Measurements from ENCODE around the gene PCGF2.

PCGF2 gene

GRCh38 chr17:38702916-38703741 lies 45.0 kb downstream of the PCGF2 start:
- DNase-seq (ENCODE audit: low spot score): no peak

DNA sequence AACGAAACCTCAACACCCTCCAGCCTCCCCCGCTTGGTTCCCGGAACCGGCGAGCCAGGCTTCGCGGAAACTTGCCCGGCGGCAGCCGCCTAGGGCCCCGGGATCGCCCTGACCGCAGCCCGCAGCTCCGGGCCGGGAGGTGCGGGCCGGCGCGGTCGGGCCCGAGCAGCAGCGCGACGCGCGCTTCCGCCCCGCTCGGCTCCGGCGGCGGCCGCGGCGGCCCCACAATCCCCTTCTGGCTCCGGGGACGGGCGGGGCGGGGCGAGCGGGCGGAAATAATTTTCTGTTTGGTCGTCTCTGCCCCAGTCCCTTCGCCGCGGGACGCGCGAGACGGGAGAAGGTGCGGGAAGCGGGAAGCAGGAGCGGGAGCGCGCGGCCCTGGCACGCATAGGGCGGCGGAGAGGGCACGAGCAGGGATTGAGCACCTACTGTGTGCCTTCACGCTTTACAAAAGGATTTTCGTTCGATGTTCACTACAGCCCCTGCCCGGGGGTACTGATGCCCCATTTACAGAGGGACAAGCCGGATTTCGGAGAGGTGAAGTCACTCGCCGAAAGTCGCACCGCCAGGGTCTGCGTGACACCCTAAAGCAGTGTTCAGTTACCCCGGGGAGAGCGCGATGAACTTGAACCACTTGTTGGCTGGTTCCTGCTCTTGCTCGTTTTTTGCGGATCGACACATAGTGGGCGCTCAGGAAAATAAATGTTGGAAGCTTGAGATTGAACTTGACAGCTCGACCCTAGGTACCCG lies 45.8 kb downstream of the PCGF2 start:
- peak; percentile 85 for DNase-seq (ENCODE audit: low spot score)

GRCh38 chr17:38701504-38702165 lies 46.5 kb downstream of the PCGF2 start:
- DNase-seq (ENCODE audit: low spot score): no peak

DNA sequence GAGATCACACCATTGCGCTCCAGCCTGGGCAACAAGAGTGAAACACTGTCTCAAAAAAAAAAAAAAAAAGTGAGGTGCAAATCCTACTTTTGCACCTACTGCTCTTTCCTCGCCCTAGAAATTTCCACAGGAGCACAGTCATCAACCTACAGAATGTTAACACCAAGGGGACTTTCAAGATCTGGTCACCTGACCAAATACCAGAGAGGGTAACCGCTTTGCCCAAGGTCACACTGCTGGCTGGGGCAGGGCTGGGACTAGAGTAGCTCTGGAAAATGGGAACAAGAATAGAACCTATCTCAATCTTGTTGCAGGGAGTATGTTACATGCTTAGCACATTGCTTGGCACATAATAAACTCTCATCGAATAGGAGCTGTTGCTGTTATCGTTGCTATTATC lies 49.4 kb downstream of the PCGF2 start:
- no peak for DNase-seq (ENCODE audit: low spot score)

DNA sequence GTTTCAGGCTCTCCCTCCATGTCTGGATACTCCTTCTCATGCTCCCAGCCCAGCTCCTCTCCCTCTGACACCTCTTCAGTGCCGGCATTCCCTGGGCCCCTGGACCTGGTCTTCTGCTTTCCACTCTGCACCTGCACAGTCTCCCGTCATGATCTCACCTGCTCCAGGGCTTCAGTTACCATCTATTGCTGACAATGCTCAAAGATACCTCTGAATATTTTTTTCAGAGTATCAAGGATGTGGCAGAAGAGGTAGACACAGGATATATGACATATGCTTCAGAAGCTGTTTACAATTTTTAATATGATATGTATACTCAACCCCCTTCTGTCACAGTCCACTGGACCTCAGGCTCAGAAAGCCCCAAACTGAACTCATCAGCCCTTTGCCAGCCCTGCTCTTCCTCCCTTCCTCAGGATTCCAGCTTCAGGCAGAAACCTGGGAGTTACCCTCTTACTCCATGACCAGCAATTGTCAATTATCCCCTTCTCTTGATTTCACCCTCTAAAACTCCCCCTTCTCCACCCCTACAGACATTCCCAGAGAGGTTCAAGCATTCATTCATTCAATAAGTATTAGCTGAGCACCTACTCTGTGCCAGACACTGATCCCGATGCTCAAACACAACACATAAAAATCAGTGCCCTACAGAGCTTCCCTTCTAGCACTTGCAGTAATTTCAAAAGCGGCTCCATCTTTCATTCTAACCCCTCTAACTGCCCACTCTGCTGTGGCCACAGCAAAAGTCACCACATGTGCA lies 50.9 kb downstream of the PCGF2 start:
- DNase-seq (ENCODE audit: low spot score): no peak

- no peak for DNase-seq (ENCODE audit: low spot score)
These were observed 54.3 kb downstream of the PCGF2 start for GRCh38 chr17:38693700-38694329.

- no peak for DNase-seq (ENCODE audit: low spot score)
These were observed 57.0 kb downstream of the PCGF2 start for GRCh38 chr17:38691154-38691553.

GRCh38 chr17:38690386-38690785 lies 57.8 kb downstream of the PCGF2 start:
- DNase-seq (ENCODE audit: low spot score): no peak

DNA sequence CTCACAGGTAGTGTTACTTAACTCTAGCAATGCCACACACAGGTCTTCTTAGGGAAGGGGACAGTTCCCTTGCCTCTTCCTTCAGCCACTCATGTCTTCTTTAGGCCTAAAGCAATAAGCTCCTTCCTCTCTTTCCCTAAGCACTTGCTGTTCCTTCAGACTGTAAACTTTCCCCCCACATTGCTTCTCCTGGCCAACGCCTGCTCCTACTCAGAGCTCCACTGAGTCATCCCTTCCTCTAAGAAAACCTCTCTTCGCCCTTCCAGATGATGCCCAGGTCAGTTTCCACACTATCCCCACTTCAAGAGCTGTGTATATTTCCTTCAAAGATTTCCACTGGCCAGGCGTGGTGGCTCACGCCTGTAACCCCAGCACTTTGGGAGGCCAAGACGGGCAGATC lies 60.9 kb downstream of the PCGF2 start:
- no peak for DNase-seq (ENCODE audit: low spot score)

GRCh38 chr17:38685491-38685890 lies 62.6 kb downstream of the PCGF2 start:
- no peak for DNase-seq (ENCODE audit: low spot score)

Data from SW480 (cell line).